Calu3 (cell line): Measurements from ENCODE around the gene SRPX. TPM values are rescaled to one million over a fixed set of nuclear protein-coding genes. Genes with fewer than 3 reads are reported as not detected.

ENCODE experiments used
- BruUV-seq: library from RNA; stranded (reverse); fragments of 400-500 nt; replicated peaks from 2 replicates; lab custom pipeline; 2021; lab: Mats Ljungman, UMichigan
- CTCF ChIA-PET: fragments of 300-600 bp; sonication (Branson Sonifier 250); formaldehyde crosslinking; loops from one replicate; lab custom pipeline; 2022; ENCODE audit warnings: antibody characterized with exemption; lab: Charles Lee
- DNase-seq: peaks from one replicate; pipeline ENCODE4 v3.0.0; 2022
- H3K27ac Mint-ChIP-seq: one replicate; pipeline ENCODE4 v1.8.0; 2022; ENCODE audit warnings: mixed read lengths; ENCODE audit not compliant: unreplicated experiment
- H3K27me3 Mint-ChIP-seq: one replicate; pipeline ENCODE4 v1.8.0; 2022; ENCODE audit warnings: mixed read lengths; ENCODE audit not compliant: unreplicated experiment
- H3K36me3 Mint-ChIP-seq: one replicate; pipeline ENCODE4 v1.8.0; 2022; ENCODE audit warnings: mild to moderate bottlenecking, moderate library complexity, mixed read lengths; ENCODE audit not compliant: insufficient read depth, unreplicated experiment
- H3K4me1 Mint-ChIP-seq: one replicate; pipeline ENCODE4 v1.8.0; 2022; ENCODE audit warnings: mild to moderate bottlenecking, low read depth, mixed read lengths; ENCODE audit not compliant: unreplicated experiment
- H3K4me3 Mint-ChIP-seq: one replicate; pipeline ENCODE4 v1.8.0; 2022; ENCODE audit warnings: mild to moderate bottlenecking, low read depth, moderate library complexity, mixed read lengths; ENCODE audit not compliant: unreplicated experiment
- H3K9me3 Mint-ChIP-seq: one replicate; pipeline ENCODE4 v1.8.0; 2022; ENCODE audit warnings: low read depth, mixed read lengths; ENCODE audit not compliant: unreplicated experiment
- CTCF ChIP-seq: fragments of 200-600 bp; IDR thresholded peaks from one replicate; pipeline ENCODE4 v1.8.0; 2022; ENCODE audit warnings: antibody characterized with exemption; ENCODE audit not compliant: unreplicated experiment
- intact Hi-C: fragments of 100-400 bp; cut with micrococcal nuclease; formaldehyde crosslinking; loops from one replicate; pipeline ENCODE4 v1.10.0; 2022; ENCODE audit not compliant: unreplicated experiment
- total RNA-seq: library from RNA; stranded (reverse); gene quantifications from 2 replicates; pipeline ENCODE4 v1.2.3, GENCODE V29; 2022

The SRPX gene
- total RNA-seq, 1 experiment from 2014 or later: 1.2 TPM

GRCh38 chrX:38224160-38224559, 3.5 kb upstream of the SRPX start:
- Mint-ChIP-seq H3K4me1 (no peaks in the 10 kb centered on the region), H3K36me3 (peaks cover 7% of the 10 kb centered on the region), H3K4me3 (no peak overlapping the region), H3K27ac (no peak overlapping the region), H3K9me3 (no peaks in the 10 kb centered on the region), H3K27me3 (peaks cover 27% of the 10 kb centered on the region)
- no TSS peak for BruUV-seq
- TF ChIP-seq CTCF: no peak
- CTCF ChIA-PET: no interaction called here
- intact Hi-C loops: no loop called here
- no peak for DNase-seq

- no peak for TF ChIP-seq CTCF
- H3K4me3 Mint-ChIP-seq: peak overlapping the region; percentile 72
- CTCF ChIA-PET: no interaction called here
- peaks cover 43% of the 10 kb centered on the region for H3K27me3 Mint-ChIP-seq
- H3K27ac Mint-ChIP-seq: no peak overlapping the region
- BruUV-seq: no TSS peak
- H3K4me1 Mint-ChIP-seq: no peaks in the 10 kb centered on the region
- intact Hi-C loops: no loop called here
- DNase-seq: no peak
- no peaks in the 10 kb centered on the region for H3K9me3 Mint-ChIP-seq
- peaks cover 7% of the 10 kb centered on the region for H3K36me3 Mint-ChIP-seq
Observed at GRCh38 chrX:38221391-38221929, 789 bp upstream of the SRPX start.

- peaks cover 54% of the 10 kb centered on the region for H3K27me3 Mint-ChIP-seq
Observed at GRCh38 chrX:38220024-38220414, 652 bp downstream of the SRPX start.

GRCh38 chrX:38216642-38217041, 4.0 kb downstream of the SRPX start:
- no peaks in the 10 kb centered on the region for H3K9me3 Mint-ChIP-seq
- no peak for DNase-seq
- intact Hi-C loops: no loop called here
- no peak overlapping the region for H3K27ac Mint-ChIP-seq
- CTCF ChIA-PET: no interaction called here
- no TSS peak for BruUV-seq
- H3K4me1 Mint-ChIP-seq: no peaks in the 10 kb centered on the region
- TF ChIP-seq CTCF: no peak
- H3K27me3 Mint-ChIP-seq: peaks cover 37% of the 10 kb centered on the region
- peaks cover 7% of the 10 kb centered on the region for H3K36me3 Mint-ChIP-seq
- H3K4me3 Mint-ChIP-seq: no peak overlapping the region

More at GRCh38 chrX:38220024-38220414, 652 bp downstream of the SRPX start:
- H3K4me1 Mint-ChIP-seq: no peaks in the 10 kb centered on the region
- H3K36me3 Mint-ChIP-seq: peaks cover 7% of the 10 kb centered on the region
- CTCF ChIA-PET: interaction anchor here (0.9 to 2.1 kb wide), 3 partner anchors 29 to 107 kb away, joined by 3 to 9 read pairs (median 4); partner anchors contain the start of gene RPGR
- intact Hi-C loops: no loop called here
- BruUV-seq: no TSS peak
- H3K9me3 Mint-ChIP-seq: no peaks in the 10 kb centered on the region
- peak overlapping the region; percentile 72 for H3K4me3 Mint-ChIP-seq
- no peak overlapping the region for H3K27ac Mint-ChIP-seq
- DNase-seq: peak; percentile 64
- TF ChIP-seq CTCF: peak; percentile 39
